CD4-positive, alpha-beta T cell (primary cell): ENCODE measurements around the gene GAREM1. TPM values are rescaled to one million over a fixed set of nuclear protein-coding genes. Genes with fewer than 3 reads are reported as not detected.

ENCODE experiments used
- ATAC-seq: fragments of 200-7000 bp; cut with Tn5 transposase; one replicate; pipeline ENCODE4 v1.10.0; 2022; ENCODE audit warnings: mild to moderate bottlenecking; ENCODE audit not compliant: poor library complexity
- CTCF ChIA-PET: fragments of 350-600 bp; sonication (Branson Sonifier 250); formaldehyde crosslinking; loops from one replicate; lab custom pipeline; 2021; ENCODE audit warnings: antibody characterized with exemption, inconsistent platforms; lab: Charles Lee
- POLR2A ChIA-PET: fragments of 350-600 bp; sonication (Branson Sonifier 250); formaldehyde crosslinking; loops from one replicate; lab custom pipeline; 2021; ENCODE audit warnings: antibody characterized with exemption, inconsistent platforms; lab: Charles Lee
- DNase-seq, 14 experiments: peaks; one replicate each; pipeline ENCODE4 v3.0.0-alpha.2; 2013 to 2020; ENCODE audit warnings: mixed read lengths in 2 of 14
- H3K27ac ChIP-seq, 2 donors: one replicate each; pipeline versions ENCODE4 v1.5.1 to v1.7.0; 2013; ENCODE audit warnings: low read length in 2 of 2, low read depth in 1 of 2, mild to moderate bottlenecking in 1 of 2
- H3K27me3 ChIP-seq, 2 experiments: 1 replicate in 1 of 2; 2 replicates in 1 of 2; pipeline versions ENCODE4 v1.6.1 to v1.7.0; 2013; ENCODE audit warnings: low read length in 2 of 2, control low read depth in 1 of 2, mild to moderate bottlenecking in 1 of 2, moderate library complexity in 1 of 2; ENCODE audit not compliant: insufficient read depth in 2 of 2, control insufficient read depth in 1 of 2
- H3K36me3 ChIP-seq: one replicate; pipeline ENCODE4 v1.6.1; 2013; ENCODE audit warnings: low read length, control low read depth; ENCODE audit not compliant: insufficient read depth
- H3K4me1 ChIP-seq: one replicate; pipeline ENCODE4 v1.6.1; 2013; ENCODE audit warnings: low read length, control low read depth; ENCODE audit not compliant: insufficient read depth
- H3K4me3 ChIP-seq: one replicate; pipeline ENCODE4 v1.5.1; 2013; ENCODE audit warnings: mild to moderate bottlenecking, low read length, moderate library complexity
- H3K9me3 ChIP-seq, 2 experiments: 1 replicate in 1 of 2; 2 replicates in 1 of 2; pipeline versions ENCODE4 v1.6.1 to v1.7.0; 2013; ENCODE audit warnings: low read length in 2 of 2, mild to moderate bottlenecking in 2 of 2, control low read depth in 1 of 2, moderate library complexity in 1 of 2; ENCODE audit not compliant: control insufficient read depth in 1 of 2, insufficient read depth in 1 of 2
- H3K27ac Mint-ChIP-seq: one replicate; pipeline ENCODE4 v1.8.0; 2020; ENCODE audit warnings: mixed read lengths
- H3K27me3 Mint-ChIP-seq: one replicate; pipeline ENCODE4 v1.8.0; 2021; ENCODE audit warnings: mixed read lengths
- H3K36me3 Mint-ChIP-seq: one replicate; pipeline ENCODE4 v1.8.0; 2021; ENCODE audit warnings: low read depth, mixed read lengths
- H3K4me1 Mint-ChIP-seq: one replicate; pipeline ENCODE4 v1.8.0; 2021; ENCODE audit warnings: low read depth, mixed read lengths
- H3K4me3 Mint-ChIP-seq: one replicate; pipeline ENCODE4 v1.8.0; 2020; ENCODE audit warnings: mild to moderate bottlenecking, mixed read lengths
- H3K9me3 Mint-ChIP-seq: one replicate; pipeline ENCODE4 v1.8.0; 2020; ENCODE audit warnings: mixed read lengths
- CTCF ChIP-seq: fragments of 200-600 bp; IDR thresholded peaks from one replicate; pipeline ENCODE4 v1.8.0; 2022; ENCODE audit warnings: antibody characterized with exemption, mild to moderate bottlenecking
- intact Hi-C, 2 experiments: fragments of 100-400 bp; cut with DNase I in 1 of 2; cut with micrococcal nuclease in 1 of 2; formaldehyde crosslinking; loops; one replicate each; pipeline versions ENCODE4 v1.15.1 to v1.9.0; 2023 to 2025; cut with DNase I, micrococcal nuclease
- total RNA-seq, 174 experiments: library from RNA in 2 of 174; stranded (reverse) in 2 of 174; gene quantifications; one replicate each; pipeline ENCODE4 v1.2.3 and lab custom pipeline; 2021 to 2026

GAREM1 gene
- total RNA-seq, 2 experiments from 2014 or later: 0.14 to 0.34 TPM

- POLR2A ChIA-PET: no interaction called here
- H3K4me1 Mint-ChIP-seq: no peaks in the 10 kb centered on the region
- no peak overlapping the region for H3K27ac Mint-ChIP-seq
- Histone ChIP-seq H3K9me3 (no peaks in the 10 kb centered on the region), H3K27me3 (peaks cover 0 to under 1% of the 10 kb centered on the region in 2 experiments), H3K27ac (no peak overlapping the region), H3K4me3 (no peak overlapping the region), H3K4me1 (no peaks in the 10 kb centered on the region), H3K36me3 (no peaks in the 10 kb centered on the region)
- H3K27me3 Mint-ChIP-seq: peaks cover 28% of the 10 kb centered on the region
- no peak for TF ChIP-seq CTCF
- H3K4me3 Mint-ChIP-seq: no peak overlapping the region
- ATAC-seq (no peak), DNase-seq (no peak)
- intact Hi-C loops: no loop called here
- CTCF ChIA-PET: interaction anchor here (0.7 kb wide), 1 partner anchor 33 kb away, joined by 3 read pairs; no protein-coding TSS in a partner anchor
- H3K9me3 Mint-ChIP-seq: no peaks in the 10 kb centered on the region
- H3K36me3 Mint-ChIP-seq: no peaks in the 10 kb centered on the region
Measured at GRCh38 chr18:32299484-32299883, 171.2 kb downstream of the GAREM1 start.

GRCh38 chr18:32298171-32298667, 172.5 kb downstream of the GAREM1 start:
- intact Hi-C loops: no loop called here
- Histone ChIP-seq H3K9me3 (no peaks in the 10 kb centered on the region), H3K4me1 (no peaks in the 10 kb centered on the region), H3K36me3 (no peaks in the 10 kb centered on the region), H3K27me3 (no peaks in the 10 kb centered on the region), H3K27ac (no peak overlapping the region), H3K4me3 (no peak overlapping the region)
- ChIA-PET POLR2A (no interaction called here), CTCF (no interaction called here)
- no peaks in the 10 kb centered on the region for H3K36me3 Mint-ChIP-seq
- DNase-seq: no peak
- ATAC-seq: no peak
- H3K9me3 Mint-ChIP-seq: no peaks in the 10 kb centered on the region
- peaks cover 24% of the 10 kb centered on the region for H3K27me3 Mint-ChIP-seq
- no peak overlapping the region for H3K27ac Mint-ChIP-seq
- TF ChIP-seq CTCF: no peak
- no peak overlapping the region for H3K4me3 Mint-ChIP-seq
- H3K4me1 Mint-ChIP-seq: no peaks in the 10 kb centered on the region

- Histone ChIP-seq H3K9me3 (no peaks in the 10 kb centered on the region), H3K4me1 (no peaks in the 10 kb centered on the region), H3K4me3 (no peak overlapping the region), H3K36me3 (no peaks in the 10 kb centered on the region), H3K27me3 (no peaks in the 10 kb centered on the region), H3K27ac (no peak overlapping the region)
- Mint-ChIP-seq H3K4me3 (no peak overlapping the region), H3K36me3 (no peaks in the 10 kb centered on the region), H3K9me3 (no peaks in the 10 kb centered on the region), H3K27ac (no peak overlapping the region), H3K27me3 (peaks cover 26% of the 10 kb centered on the region), H3K4me1 (no peaks in the 10 kb centered on the region)
- intact Hi-C loops: no loop called here
- CTCF ChIA-PET: no interaction called here
- POLR2A ChIA-PET: no interaction called here
- ATAC-seq: no peak
- TF ChIP-seq CTCF: no peak
- DNase-seq: no peak
Measured at GRCh38 chr18:32297579-32298170, 173.0 kb downstream of the GAREM1 start.
